GM12878 (cell line): ENCODE data around the gene UVSSA. TPM values are rescaled to one million over a fixed set of nuclear protein-coding genes. Genes with fewer than 3 reads are reported as not detected.

Experiments used
- ATAC-seq: fragments of 200-7000 bp; cut with Tn5 transposase; 3 replicates; pipeline ENCODE4 v1.9.1; 2020; ENCODE audit warnings: mild to moderate bottlenecking, moderate library complexity
- BruUV-seq: library from RNA; stranded (reverse); fragments of 400-500 nt; replicated peaks from 2 replicates; lab custom pipeline; 2021; lab: Mats Ljungman, UMichigan
- CTCF ChIA-PET: fragments of 300-600 bp; sonication (Branson Sonifier 250); formaldehyde crosslinking; extraction: SDS; loops from one replicate; lab custom pipeline; 2021; ENCODE audit warnings: inconsistent platforms; lab: Yijun Ruan, JAX
- POLR2A ChIA-PET: fragments of 350-600 bp; formaldehyde crosslinking; extraction: SDS; loops from one replicate; lab custom pipeline; 2021; ENCODE audit warnings: inconsistent platforms; lab: Charles Lee
- RAD21 ChIA-PET: fragments of 300-600 bp; sonication (Branson Sonifier 250); formaldehyde crosslinking; loops from one replicate; lab custom pipeline; 2023; ENCODE audit warnings: antibody characterized with exemption; ENCODE audit not compliant: unreplicated experiment; lab: Charles Lee
- SMC1A ChIA-PET: fragments of 300-600 bp; sonication (Branson Sonifier 250); formaldehyde crosslinking; loops from one replicate; lab custom pipeline; 2023; ENCODE audit not compliant: unreplicated experiment, uncharacterized antibody; lab: Charles Lee
- DNase-seq: peaks from one replicate; pipeline ENCODE4 v3.0.0-alpha.2; 2011; ENCODE audit warnings: low read depth, low spot score
- FAIRE-seq: peaks from 3 replicates; lab custom pipeline; 2011; peaks lifted over from hg19 to GRCh38; lab: Jason Lieb, UNC
- H2AFZ ChIP-seq: 2 replicates; pipeline ENCODE4 v1.6.0; 2011; ENCODE audit warnings: low read depth, low read length, control low read depth; ENCODE audit not compliant: control insufficient read depth
- H3K27ac ChIP-seq: 2 replicates; pipeline ENCODE4 v1.5.1; 2011; ENCODE audit warnings: control low read depth; ENCODE audit not compliant: control insufficient read depth, insufficient read depth
- H3K27me3 ChIP-seq, 2 experiments: replicated peaks in 1 of 2; 2 replicates each; pipeline versions ENCODE4 v1.6.0 to v1.6.1; 2011; ENCODE audit warnings: low read length in 1 of 2; ENCODE audit not compliant: control insufficient read depth in 2 of 2, insufficient read depth in 2 of 2
- H3K36me3 ChIP-seq, 2 experiments: 2 replicates each; pipeline ENCODE4 v1.5.1; 2011; ENCODE audit warnings: low read length in 1 of 2; ENCODE audit not compliant: control insufficient read depth in 2 of 2, insufficient read depth in 2 of 2
- H3K4me1 ChIP-seq: 2 replicates; pipeline ENCODE4 v1.6.1; 2011; ENCODE audit warnings: mild to moderate bottlenecking, low read length, moderate library complexity, mixed read lengths; ENCODE audit not compliant: control insufficient read depth, insufficient read depth
- H3K4me2 ChIP-seq: 2 replicates; pipeline ENCODE4 v1.6.0; 2011; ENCODE audit warnings: control low read depth; ENCODE audit not compliant: control insufficient read depth, insufficient read depth
- H3K4me3 ChIP-seq: fragments of 200-600 bp; sonication (generic); 2 replicates; pipeline ENCODE4 v1.5.1; 2016
- H3K79me2 ChIP-seq: 2 replicates; pipeline ENCODE4 v1.6.0; 2011; ENCODE audit warnings: low read length; ENCODE audit not compliant: control insufficient read depth, insufficient read depth
- H3K9ac ChIP-seq: 2 replicates; pipeline ENCODE4 v1.8.0; 2011; ENCODE audit warnings: low read length, control low read depth, mixed read lengths; ENCODE audit not compliant: control insufficient read depth, insufficient read depth
- H3K9me3 ChIP-seq: replicated peaks from 3 replicates; pipeline ENCODE4 v1.5.1; 2011; ENCODE audit warnings: mild to moderate bottlenecking, low read length; ENCODE audit not compliant: control insufficient read depth, insufficient read depth
- H4K20me1 ChIP-seq: 2 replicates; pipeline ENCODE4 v1.6.0; 2011; ENCODE audit not compliant: control insufficient read depth, insufficient read depth
- ATF2 ChIP-seq: IDR thresholded peaks from 2 replicates; pipeline ENCODE4 v1.6.1; 2012; ENCODE audit warnings: low read length, inconsistent platforms
- E2F8 ChIP-seq: fragments of 450-650 bp; IDR thresholded peaks from 2 replicates; pipeline ENCODE4 v1.6.1; 2018; ENCODE audit warnings: mild to moderate bottlenecking, low read depth, moderate library complexity; ENCODE audit not compliant: partially characterized antibody
- EZH2 ChIP-seq: IDR thresholded peaks from 2 replicates; pipeline ENCODE4 v1.6.1; 2012; ENCODE audit warnings: low read depth, mild to moderate bottlenecking, control low read depth, inconsistent platforms, low read length, borderline replicate concordance; ENCODE audit not compliant: control insufficient read depth
- GATAD2B ChIP-seq: fragments of 450-650 bp; conservative IDR thresholded peaks from 2 replicates; pipeline ENCODE4 v1.6.1; 2017; ENCODE audit warnings: low read depth, mild to moderate bottlenecking, moderate library complexity
- JUNB ChIP-seq: IDR thresholded peaks from 2 replicates; pipeline ENCODE4 v1.6.1; 2016; ENCODE audit warnings: antibody characterized with exemption, mild to moderate bottlenecking
- MLLT1 ChIP-seq: fragments of 450-650 bp; IDR thresholded peaks from 2 replicates; pipeline ENCODE4 v1.6.1; 2016; ENCODE audit warnings: mild to moderate bottlenecking
- MYB ChIP-seq: fragments of 150-350 bp; IDR thresholded peaks from 2 replicates; pipeline ENCODE4 v1.6.1; 2014; ENCODE audit warnings: mild to moderate bottlenecking, low read depth, low read length, borderline replicate concordance
- NFXL1 ChIP-seq: fragments of 450-650 bp; IDR thresholded peaks from 2 replicates; pipeline ENCODE4 v1.6.1; 2017; ENCODE audit warnings: antibody characterized with exemption, mild to moderate bottlenecking, borderline replicate concordance
- NFYA ChIP-seq: IDR thresholded peaks from 2 replicates; pipeline ENCODE4 v1.6.1; 2011; ENCODE audit warnings: low read depth, mild to moderate bottlenecking, low read length, improper control_type of control experiment, borderline replicate concordance
- NR2C2 ChIP-seq: IDR thresholded peaks from 2 replicates; pipeline ENCODE4 v1.6.1; 2011; ENCODE audit warnings: borderline replicate concordance, low read depth; ENCODE audit not compliant: control insufficient read depth, insufficient read length
- PML ChIP-seq: IDR thresholded peaks from 2 replicates; pipeline ENCODE4 v1.6.1; 2012; ENCODE audit warnings: low read length, inconsistent platforms
- POU2F2 ChIP-seq: IDR thresholded peaks from 3 replicates; pipeline ENCODE4 v1.6.1; 2011; ENCODE audit warnings: low read depth, mild to moderate bottlenecking, low read length, borderline replicate concordance
- RB1 ChIP-seq: fragments of 450-650 bp; formaldehyde crosslinking; IDR thresholded peaks from 2 replicates; pipeline ENCODE4 v1.6.1; 2017; ENCODE audit warnings: mild to moderate bottlenecking, borderline replicate concordance
- RBBP5 ChIP-seq: fragments of 200-600 bp; sonication (generic); conservative IDR thresholded peaks from 2 replicates; pipeline ENCODE4 v1.6.1; 2016
- RELB ChIP-seq: fragments of 450-650 bp; IDR thresholded peaks from 2 replicates; pipeline ENCODE4 v1.6.1; 2017; ENCODE audit warnings: low read depth, mild to moderate bottlenecking, moderate library complexity
- SMAD1 ChIP-seq: fragments of 450-650 bp; IDR thresholded peaks from 2 replicates; pipeline ENCODE4 v1.6.1; 2018; ENCODE audit warnings: mild to moderate bottlenecking, low read depth; ENCODE audit not compliant: partially characterized antibody
- SMAD5 ChIP-seq: IDR thresholded peaks from 2 replicates; pipeline ENCODE4 v1.6.1; 2016; ENCODE audit warnings: antibody characterized with exemption, low read depth
- WGBS: methylation state at CpG from one replicate; pipeline ENCODE4 v1.1.6; 2016; ENCODE audit warnings: low lambda C conversion rate; ENCODE audit not compliant: insufficient replicate concordance, insufficient coverage; ENCODE audit errors: missing lambda C conversion rate; 5-methylcytosine and 5-hydroxymethylcytosine counted together
- in situ Hi-C: fragments of 300-500 bp; cut with MboI; formaldehyde crosslinking; loops from 9 replicates; pipeline ENCODE4 v1.14.3; 2018; ENCODE audit warnings: mixed read lengths
- intact Hi-C: fragments of 100-400 bp; cut with micrococcal nuclease; formaldehyde crosslinking; loops from one replicate; pipeline ENCODE4 v1.14.2; 2022; ENCODE audit not compliant: unreplicated experiment
- polyA plus RNA-seq, 11 experiments: library from polyadenylated mRNA; depleted of rRNA in 4 of 11; unstranded in 6 of 11; stranded (reverse) in 5 of 11; fragments of >200 nt; fragmentation: Nextera tagmentation in 4 of 11; fragmentation: Illumina TruSeq in 1 of 11; extraction: Ambion mirVana in 4 of 11; extraction: Trizol in 1 of 11; gene quantifications; 1 replicate in 1 of 11; 2 replicates in 10 of 11; pipeline versions ENCODE4 v1.2.1 to v1.2.3, GENCODE V29; 2011 to 2016; ENCODE audit warnings: inconsistent platforms in 2 of 11, missing spikeins in 2 of 11, low read depth in 1 of 11
- total RNA-seq, 4 experiments: library from RNA; depleted of rRNA in 3 of 4; stranded (reverse); fragments of >200 nt in 3 of 4; fragmentation: Illumina TruSeq in 1 of 4; extraction: Trizol in 1 of 4; gene quantifications; 2 replicates each; pipeline versions ENCODE4 v1.2.1 to v1.2.3, GENCODE V29; 2013 to 2021

UVSSA gene
- total and polyA plus RNA-seq, 10 of the 15 experiments (the other 5 are each of a cell fraction or from before 2014, with no cell fraction given), result 0.34 to 16.8 (median 3.6) TPM

- no peak overlapping the region for H3K4me3 ChIP-seq
- intact Hi-C loops, result no loop called here
- in situ Hi-C loops, result no loop called here
- BruUV-seq, result no TSS peak
- no peak overlapping the region for H3K27ac ChIP-seq
- RAD21 ChIA-PET, result no interaction called here
- FAIRE-seq, result no peak
- H3K9me3 ChIP-seq, result no peaks in the 10 kb centered on the region; the same call in 2 of the 3 replicates
- SMC1A ChIA-PET, result no interaction called here
- no peak for ATAC-seq
- DNase-seq, result no peak
- H3K79me2 ChIP-seq, result no peaks in the 10 kb centered on the region
- POLR2A ChIA-PET, result no interaction called here
- H3K27me3 ChIP-seq, result no peaks in the 10 kb centered on the region
- CTCF ChIA-PET, result no interaction called here
- peaks cover 17 to 35% of the 10 kb centered on the region in 2 experiments; a peak in 3 of 4 replicates for H3K36me3 ChIP-seq
- H2AFZ ChIP-seq, result no peak overlapping the region
- H3K9ac ChIP-seq, result no peak overlapping the region
- 95% methylated on average over 26 of the region's 29 CpGs for WGBS
- H3K4me1 ChIP-seq, result no peaks in the 10 kb centered on the region
- no peaks in the 10 kb centered on the region for H4K20me1 ChIP-seq
- no peak overlapping the region for H3K4me2 ChIP-seq
- TF ChIP-seq RELB, result no peak
- no peak for TF ChIP-seq PML
- no peak for TF ChIP-seq MYB
- TF ChIP-seq POU2F2, result no peak
- TF ChIP-seq JUNB, result no peak
- TF ChIP-seq GATAD2B, result no peak
- TF ChIP-seq NFXL1, result no peak
- TF ChIP-seq ATF2, result no peak
- TF ChIP-seq EZH2, result no peak
- TF ChIP-seq RBBP5, result no peak
- TF ChIP-seq NR2C2, result no peak
- TF ChIP-seq RB1, result no peak
- no peak for TF ChIP-seq NFYA
- TF ChIP-seq MLLT1, result no peak
- TF ChIP-seq E2F8, result no peak
- TF ChIP-seq SMAD5, result no peak
- TF ChIP-seq SMAD1, result no peak
Measured at GRCh38 chr4:1317177-1318045, 29.6 kb upstream of the UVSSA start.
